OCI-LY1 (cell line): ENCODE data around the gene ACTL8.

Experiments
- H2AFZ ChIP-seq: fragments of 200-600 bp; sonication (generic), shearing (Covaris generic); 2 replicates; pipeline ENCODE4 v1.6.0; 2014; ENCODE audit warnings: antibody characterized with exemption, mild to moderate bottlenecking, low read length
- H3F3A ChIP-seq: fragments of 200-600 bp; sonication (generic), shearing (Covaris generic); 2 replicates; pipeline ENCODE4 v1.6.0; 2014; ENCODE audit warnings: mild to moderate bottlenecking, antibody characterized with exemption, low read length, moderate library complexity; ENCODE audit not compliant: insufficient read depth
- H3K27ac ChIP-seq: fragments of 200-600 bp; sonication (generic); 2 replicates; pipeline ENCODE4 v1.5.1; 2014; ENCODE audit warnings: low read length, mixed run types, mild to moderate bottlenecking, low read depth; ENCODE audit not compliant: poor library complexity, severe bottlenecking
- H3K27me3 ChIP-seq: fragments of 200-600 bp; sonication (generic); 2 replicates; pipeline ENCODE4 v1.6.0; 2014; ENCODE audit warnings: antibody characterized with exemption, mild to moderate bottlenecking, low read length, moderate library complexity; ENCODE audit not compliant: insufficient read depth
- H3K36me3 ChIP-seq: fragments of 200-600 bp; sonication (generic); 2 replicates; pipeline ENCODE4 v1.6.1; 2014; ENCODE audit warnings: mild to moderate bottlenecking, antibody characterized with exemption, low read length, moderate library complexity, mixed read lengths; ENCODE audit not compliant: insufficient read depth
- H3K4me1 ChIP-seq: fragments of 200-600 bp; sonication (generic); 2 replicates; pipeline ENCODE4 v1.5.1; 2014; ENCODE audit warnings: mild to moderate bottlenecking, low read length, moderate library complexity; ENCODE audit not compliant: insufficient read depth, severe bottlenecking
- H3K4me2 ChIP-seq: fragments of 200-600 bp; sonication (generic), shearing (Covaris generic); 2 replicates; pipeline ENCODE4 v1.6.1; 2014; ENCODE audit warnings: low read length
- H3K4me3 ChIP-seq: fragments of 200-600 bp; sonication (generic); 2 replicates; pipeline ENCODE4 v1.5.1; 2014; ENCODE audit warnings: low read length, low read depth, mild to moderate bottlenecking, mixed read lengths; ENCODE audit not compliant: poor library complexity, severe bottlenecking
- H3K79me2 ChIP-seq: fragments of 200-600 bp; shearing (Covaris generic); 2 replicates; pipeline ENCODE4 v1.6.1; 2016; ENCODE audit warnings: mixed run types, low read length, mixed read lengths; ENCODE audit not compliant: insufficient read depth
- H3K9ac ChIP-seq: fragments of 200-600 bp; sonication (generic), shearing (Covaris generic); 2 replicates; pipeline ENCODE4 v1.6.1; 2014; ENCODE audit warnings: mild to moderate bottlenecking, low read length, mixed read lengths
- H3K9me2 ChIP-seq: fragments of 200-600 bp; sonication (generic), shearing (Covaris generic); 2 replicates; pipeline ENCODE4 v1.6.1; 2014; ENCODE audit warnings: low read depth, mild to moderate bottlenecking, low read length, mixed read lengths
- H3K9me3 ChIP-seq: fragments of 200-600 bp; shearing (Covaris generic); 2 replicates; pipeline ENCODE4 v1.6.1; 2014; ENCODE audit warnings: low read length, mixed read lengths
- H4K20me1 ChIP-seq: fragments of 200-600 bp; sonication (generic), shearing (Covaris generic); 2 replicates; pipeline ENCODE4 v1.6.0; 2016; ENCODE audit warnings: mild to moderate bottlenecking, low read length; ENCODE audit not compliant: insufficient read depth
- EZH2 ChIP-seq: fragments of 200-600 bp; sonication (generic), shearing (Covaris generic); IDR thresholded peaks from 2 replicates; pipeline ENCODE4 v1.8.0; 2017; ENCODE audit warnings: borderline replicate concordance, mixed run types, mild to moderate bottlenecking, antibody characterized with exemption, low read length, moderate library complexity, mixed read lengths
- TF ChIP-seq, protein P1 (sequence below): fragments of 200-600 bp; sonication (generic), shearing (Covaris generic); IDR thresholded peaks from 2 replicates; pipeline ENCODE4 v1.5.1; 2017; ENCODE audit warnings: mild to moderate bottlenecking, antibody characterized with exemption, low read length, moderate library complexity, mixed read lengths

ACTL8 gene

DNA sequence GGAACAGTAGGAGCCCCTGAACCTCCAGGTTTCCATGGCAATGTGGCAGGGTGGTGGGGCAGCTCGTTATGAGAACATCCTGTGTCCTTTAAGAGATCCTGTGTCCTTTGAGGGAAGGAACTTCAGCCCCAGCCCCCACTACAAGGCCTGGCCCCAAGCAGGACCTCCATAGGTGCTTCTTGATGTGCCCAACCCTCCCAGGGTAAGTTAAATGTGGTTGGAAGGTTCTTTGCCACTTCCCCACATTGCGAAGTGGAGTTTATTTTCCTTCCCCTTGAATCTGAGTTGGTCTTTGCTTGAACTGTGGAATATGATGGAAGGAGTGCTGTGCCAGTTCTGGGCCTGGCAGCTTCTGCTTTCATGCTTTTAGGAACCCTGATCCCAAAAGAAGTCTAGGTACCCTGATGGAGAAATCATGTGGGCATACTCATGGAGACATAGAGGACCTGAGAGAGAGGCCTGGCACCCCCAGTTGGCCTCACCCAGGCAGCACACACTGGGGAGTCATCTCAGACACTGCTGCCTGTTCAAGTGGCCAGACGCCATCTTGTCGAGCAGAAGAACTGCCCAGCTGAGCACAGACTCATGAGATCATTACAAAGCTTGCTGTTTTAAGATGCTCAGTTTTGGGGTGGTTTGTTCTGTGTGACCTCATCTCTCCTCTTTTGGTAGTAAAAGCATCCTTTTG, 44.1 kb upstream of the ACTL8 start:
- Histone ChIP-seq H4K20me1 (no peaks in the 10 kb centered on the region), H3K36me3 (no peaks in the 10 kb centered on the region), H3K79me2 (no peaks in the 10 kb centered on the region), H3F3A (no peaks in the 10 kb centered on the region), H3K4me2 (no peak overlapping the region), H3K9me2 (no peaks in the 10 kb centered on the region), H3K27ac (no peak overlapping the region), H3K27me3 (peaks cover 2% of the 10 kb centered on the region; the same call in 1 of the 2 replicates), H2AFZ (no peak overlapping the region), H3K9me3 (no peaks in the 10 kb centered on the region), H3K4me1 (no peaks in the 10 kb centered on the region), H3K9ac (no peak overlapping the region), H3K4me3 (no peak overlapping the region)
- TF ChIP-seq, protein P1, sequence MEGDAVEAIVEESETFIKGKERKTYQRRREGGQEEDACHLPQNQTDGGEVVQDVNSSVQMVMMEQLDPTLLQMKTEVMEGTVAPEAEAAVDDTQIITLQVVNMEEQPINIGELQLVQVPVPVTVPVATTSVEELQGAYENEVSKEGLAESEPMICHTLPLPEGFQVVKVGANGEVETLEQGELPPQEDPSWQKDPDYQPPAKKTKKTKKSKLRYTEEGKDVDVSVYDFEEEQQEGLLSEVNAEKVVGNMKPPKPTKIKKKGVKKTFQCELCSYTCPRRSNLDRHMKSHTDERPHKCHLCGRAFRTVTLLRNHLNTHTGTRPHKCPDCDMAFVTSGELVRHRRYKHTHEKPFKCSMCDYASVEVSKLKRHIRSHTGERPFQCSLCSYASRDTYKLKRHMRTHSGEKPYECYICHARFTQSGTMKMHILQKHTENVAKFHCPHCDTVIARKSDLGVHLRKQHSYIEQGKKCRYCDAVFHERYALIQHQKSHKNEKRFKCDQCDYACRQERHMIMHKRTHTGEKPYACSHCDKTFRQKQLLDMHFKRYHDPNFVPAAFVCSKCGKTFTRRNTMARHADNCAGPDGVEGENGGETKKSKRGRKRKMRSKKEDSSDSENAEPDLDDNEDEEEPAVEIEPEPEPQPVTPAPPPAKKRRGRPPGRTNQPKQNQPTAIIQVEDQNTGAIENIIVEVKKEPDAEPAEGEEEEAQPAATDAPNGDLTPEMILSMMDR, result no peak
- TF ChIP-seq EZH2, result no peak

DNA sequence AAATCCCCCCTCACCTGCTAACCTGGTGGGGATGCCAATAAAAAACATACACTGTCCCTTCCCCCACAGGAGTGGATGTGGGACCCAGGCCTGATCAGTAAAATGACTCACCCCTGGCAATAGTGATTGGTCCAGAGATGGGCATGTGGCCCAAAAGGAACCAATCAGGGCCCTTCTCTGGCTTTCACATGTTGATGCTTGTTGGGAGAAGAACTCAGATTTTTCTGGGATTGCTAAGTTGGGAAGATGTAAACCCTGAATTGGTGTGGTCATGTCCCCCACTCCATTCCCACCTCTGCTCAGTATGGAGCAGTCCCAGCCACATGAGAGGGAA, 43.6 kb upstream of the ACTL8 start:
- H3K36me3 ChIP-seq, result no peaks in the 10 kb centered on the region
- TF ChIP-seq, protein P1, result no peak
- TF ChIP-seq EZH2, result no peak
- no peak overlapping the region for H3K27ac ChIP-seq

DNA sequence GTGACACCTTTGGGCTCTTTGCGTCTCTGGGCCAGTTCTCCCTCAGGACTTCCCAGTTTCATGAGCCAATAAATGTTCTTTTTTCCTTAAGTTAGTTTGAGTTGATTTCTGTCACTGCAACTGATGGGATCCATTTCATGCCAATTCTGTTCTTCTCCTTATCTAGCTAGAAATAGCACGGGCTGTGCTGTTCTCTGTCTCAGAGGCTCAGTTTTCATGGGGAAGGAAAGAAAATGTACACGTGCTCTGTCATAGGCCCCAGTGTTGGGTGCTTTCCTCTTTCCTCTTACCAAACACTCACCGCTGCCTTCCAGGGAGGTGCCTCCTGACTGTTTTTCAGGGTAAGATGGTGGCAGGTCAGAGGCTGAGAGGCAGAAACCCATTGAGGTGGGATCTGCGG, 43.2 kb upstream of the ACTL8 start:
- Histone ChIP-seq H3K4me1 (no peaks in the 10 kb centered on the region), H4K20me1 (no peaks in the 10 kb centered on the region), H3K79me2 (no peaks in the 10 kb centered on the region), H3K27me3 (peaks cover 2% of the 10 kb centered on the region; the same call in 1 of the 2 replicates), H3K36me3 (no peaks in the 10 kb centered on the region), H3K9ac (no peak overlapping the region), H2AFZ (no peak overlapping the region), H3K9me3 (no peaks in the 10 kb centered on the region), H3F3A (no peaks in the 10 kb centered on the region), H3K4me3 (no peak overlapping the region), H3K27ac (no peak overlapping the region), H3K4me2 (no peak overlapping the region), H3K9me2 (no peaks in the 10 kb centered on the region)
- TF ChIP-seq, protein P1, result no peak
- no peak for TF ChIP-seq EZH2

More for the DNA sequence above, 43.6 kb upstream of the ACTL8 start:
- Histone ChIP-seq H2AFZ (no peak overlapping the region), H3F3A (no peaks in the 10 kb centered on the region), H3K9me3 (no peaks in the 10 kb centered on the region), H3K4me1 (no peaks in the 10 kb centered on the region), H3K4me3 (no peak overlapping the region), H3K9ac (no peak overlapping the region), H4K20me1 (no peaks in the 10 kb centered on the region), H3K9me2 (no peaks in the 10 kb centered on the region), H3K4me2 (no peak overlapping the region), H3K79me2 (no peaks in the 10 kb centered on the region), H3K27me3 (peaks cover 2% of the 10 kb centered on the region; the same call in 1 of the 2 replicates)
